HG02970 (cell line): Measurements from ENCODE around the gene PCBD1.
"Not testable (repeated sequence)": the region's sequence is repeated elsewhere in the genome, so short reads cannot be mapped to it uniquely, and the experiment has no call there.

Experiments
- ATAC-seq: cut with Tn5 transposase; IDR thresholded peaks from one replicate; pipeline ENCODE4 v1.9.1; 2021; ENCODE audit warnings: mild to moderate bottlenecking, moderate library complexity, moderate number of reproducible peaks; ENCODE audit not compliant: unreplicated experiment, low FRiP score

The PCBD1 gene

DNA sequence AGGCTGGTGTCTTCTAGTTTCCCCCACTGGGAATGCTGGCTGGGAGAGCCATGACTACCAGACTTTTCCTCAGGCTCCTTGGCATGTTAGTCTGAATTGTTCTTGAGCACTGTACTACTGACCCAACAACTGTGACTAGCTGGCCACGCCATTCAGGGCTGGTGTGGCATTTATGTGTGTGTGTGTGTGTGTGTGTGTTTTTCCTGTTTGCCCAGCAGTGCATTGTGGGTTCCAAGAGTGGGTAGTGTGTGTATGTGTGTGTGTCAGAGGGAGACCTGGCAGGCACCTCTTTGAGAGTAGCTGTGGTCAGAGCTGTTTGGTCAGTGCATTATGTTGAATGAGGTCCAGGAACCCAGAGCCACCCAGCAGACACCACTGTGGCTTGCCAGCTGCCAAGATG is 9.2 kb downstream of the PCBD1 start:
- no peak for ATAC-seq

DNA sequence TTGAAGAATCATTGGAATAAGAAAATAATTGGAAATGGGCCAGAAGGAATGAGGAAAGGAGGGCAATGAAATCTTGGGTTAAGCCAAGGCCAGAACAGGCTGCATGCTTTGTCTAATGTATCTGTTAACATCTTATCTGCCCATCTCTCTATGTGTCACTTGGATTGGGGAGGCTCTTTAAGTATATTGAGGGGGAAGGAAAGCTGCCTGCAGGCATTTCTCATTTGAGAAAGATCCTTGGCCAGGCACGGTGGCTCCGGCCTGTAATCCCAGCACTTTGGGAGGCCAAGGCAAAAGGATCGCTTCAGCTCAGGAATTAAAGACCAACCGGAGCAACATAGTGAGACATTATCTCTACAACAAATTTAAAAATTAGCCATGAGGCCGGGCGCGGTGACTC is 14.3 kb downstream of the PCBD1 start:
- no peak for ATAC-seq

DNA sequence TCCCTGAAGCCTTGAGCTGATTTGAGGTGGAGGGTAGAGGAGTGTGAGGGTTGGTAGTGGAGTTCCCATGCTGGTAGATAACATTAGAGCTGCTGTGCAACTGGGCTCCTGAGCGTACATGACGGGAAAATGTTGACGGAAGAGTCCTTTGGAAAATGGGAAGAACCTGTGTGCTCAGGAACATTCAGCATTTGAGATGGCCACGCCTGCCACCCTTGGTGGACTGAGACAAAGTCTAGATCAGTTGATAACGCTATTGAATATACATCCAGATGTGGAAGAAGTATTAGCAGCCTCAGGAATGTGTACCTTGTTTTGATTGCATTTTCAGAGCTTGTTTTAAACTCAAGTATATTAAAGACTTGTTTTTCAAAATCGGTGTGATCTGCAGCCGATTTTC is 16.1 kb downstream of the PCBD1 start:
- no peak for ATAC-seq

DNA sequence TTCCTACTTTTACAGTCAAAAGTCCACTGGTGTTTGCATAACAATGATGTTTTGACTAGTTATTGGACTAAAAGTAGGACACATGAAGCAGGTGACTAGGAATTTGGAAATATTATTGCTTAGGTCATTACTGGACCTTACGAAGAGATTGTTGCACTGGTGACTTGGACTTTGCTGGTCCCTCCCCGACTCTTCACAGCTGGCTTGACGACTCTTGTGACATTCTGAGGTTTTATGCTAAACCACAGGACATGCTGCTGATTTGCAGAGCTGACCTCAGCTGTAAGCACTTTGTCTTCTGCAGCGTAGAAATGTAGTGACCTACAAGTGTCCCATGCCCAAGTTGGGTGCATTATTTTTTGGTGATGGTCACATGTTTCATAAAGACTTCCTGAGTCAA is 21.9 kb downstream of the PCBD1 start:
- ATAC-seq: no peak

DNA sequence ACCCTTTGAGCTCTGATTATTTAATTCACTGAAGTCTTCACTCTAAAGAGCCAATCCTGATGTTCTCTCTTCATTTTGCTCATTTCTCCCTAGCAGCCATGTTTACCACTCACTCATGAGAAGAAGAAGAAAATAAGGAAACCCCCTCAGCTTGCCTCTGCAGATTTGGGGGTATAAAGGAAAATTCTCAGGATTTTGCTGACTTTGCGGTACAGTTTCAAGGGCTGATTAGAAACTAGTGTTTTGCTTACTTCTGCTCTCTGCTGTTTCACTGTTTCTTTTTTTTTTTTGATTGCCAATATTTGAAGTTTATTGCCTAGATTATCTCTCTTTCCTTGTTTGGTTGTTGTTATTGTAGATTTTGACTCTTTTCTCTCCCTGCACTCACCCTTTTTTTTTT is 23.4 kb downstream of the PCBD1 start:
- no peak for ATAC-seq

DNA sequence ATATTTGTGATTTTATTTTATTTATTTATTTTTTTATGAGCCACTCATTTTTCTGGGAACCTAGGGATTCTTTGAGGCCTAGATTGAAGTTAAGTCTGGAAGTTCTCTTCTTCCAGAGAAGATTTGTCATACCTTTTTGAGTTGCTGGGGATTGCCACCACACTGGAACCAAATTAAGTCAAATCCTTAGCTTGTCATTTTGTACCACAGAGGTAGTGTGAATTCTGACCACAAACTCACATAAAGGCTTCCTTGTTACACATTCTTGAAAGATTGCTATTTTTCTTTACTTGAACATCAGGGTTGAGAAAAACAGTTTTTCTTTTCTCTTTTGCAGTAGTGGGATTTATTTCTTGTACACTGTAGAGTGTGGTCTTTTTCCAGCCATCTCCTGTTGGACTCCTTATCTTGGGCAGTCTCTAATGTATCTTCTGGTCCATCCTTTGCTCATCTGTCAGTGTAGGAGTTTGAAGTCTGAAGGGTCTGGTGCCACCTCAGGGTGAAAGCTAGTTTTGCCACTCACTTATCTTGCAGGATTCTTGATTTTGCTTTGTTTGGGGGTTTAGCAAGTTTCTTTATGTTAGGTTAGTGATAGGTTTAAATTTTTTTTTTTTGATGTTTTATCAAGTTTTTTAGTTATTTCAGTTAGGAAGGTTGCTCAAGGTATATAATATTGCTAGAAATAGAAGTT is 24.8 kb downstream of the PCBD1 start:
- ATAC-seq: no peak

DNA sequence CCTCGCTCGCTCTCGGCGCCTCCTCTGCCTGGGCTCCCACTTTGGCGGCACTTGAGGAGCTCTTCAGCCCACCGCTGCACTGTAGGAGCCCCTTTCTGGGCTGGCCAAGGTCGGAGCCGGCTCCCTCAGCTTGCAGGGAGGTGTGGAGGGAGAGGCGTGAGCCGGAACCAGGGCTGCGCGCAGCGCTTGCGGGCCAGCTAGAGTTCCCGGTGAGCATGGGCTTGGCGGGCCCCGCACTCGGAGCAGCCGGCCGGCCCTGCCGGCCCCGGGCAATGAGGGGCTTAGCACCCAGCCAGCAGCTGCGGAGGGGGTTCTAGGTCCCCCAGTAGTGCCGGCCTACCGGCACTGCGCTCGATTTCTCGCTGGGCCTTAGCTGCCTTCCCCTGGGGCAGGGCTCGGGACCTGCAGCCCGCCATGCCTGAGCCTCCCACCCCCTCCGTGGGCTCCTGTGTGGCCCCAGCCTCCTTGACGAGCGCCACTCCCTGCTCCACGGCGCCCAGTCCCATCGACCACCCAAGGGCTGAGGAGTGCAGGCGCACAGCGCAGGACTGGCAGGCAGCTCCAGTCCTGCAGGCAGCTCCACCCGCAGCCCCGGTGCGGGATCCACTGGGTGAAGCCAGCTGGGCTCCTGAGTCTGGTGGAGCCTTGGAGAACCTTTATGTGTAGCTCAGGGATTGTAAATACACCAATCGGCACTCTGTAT is 26.7 kb downstream of the PCBD1 start:
- ATAC-seq: not testable (repeated sequence)

DNA sequence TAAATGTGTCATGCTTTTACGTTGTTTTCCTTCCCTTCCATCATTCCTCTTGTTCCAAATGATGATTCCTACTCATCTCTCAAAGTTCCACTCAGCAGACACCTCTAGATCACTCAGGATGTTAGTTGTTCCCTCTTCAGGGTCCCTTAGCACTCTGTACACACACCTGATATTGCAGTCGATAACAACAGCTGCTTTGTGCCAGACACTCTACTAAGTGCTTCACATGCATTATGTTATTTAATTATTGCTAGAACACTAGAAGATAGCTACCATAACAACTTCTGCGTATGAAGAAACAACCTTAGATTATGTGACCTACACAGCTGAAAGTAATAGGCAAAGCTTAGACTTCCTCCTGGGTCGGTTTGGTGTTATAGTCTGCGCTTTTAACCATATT is 29.6 kb downstream of the PCBD1 start:
- ATAC-seq: no peak

DNA sequence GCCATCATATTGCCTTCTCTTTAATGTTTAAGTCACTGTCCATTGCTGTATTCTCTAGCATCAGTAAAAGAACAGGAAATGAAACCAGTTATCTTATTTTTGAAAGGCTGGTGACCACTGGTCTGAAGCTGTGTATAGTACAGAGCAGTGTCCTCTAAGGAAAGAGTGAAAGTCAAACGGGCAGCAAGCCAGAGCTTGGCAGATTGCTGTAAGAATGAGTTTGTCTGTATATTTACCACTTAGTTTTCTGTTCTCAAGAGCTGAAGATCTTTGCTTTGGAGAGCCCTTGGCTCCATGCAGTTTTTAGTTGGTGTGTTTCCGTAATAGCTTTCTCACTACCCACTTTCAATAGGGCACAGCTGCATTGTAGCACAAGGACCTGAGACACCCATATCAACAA is 31.9 kb downstream of the PCBD1 start:
- ATAC-seq: no peak

DNA sequence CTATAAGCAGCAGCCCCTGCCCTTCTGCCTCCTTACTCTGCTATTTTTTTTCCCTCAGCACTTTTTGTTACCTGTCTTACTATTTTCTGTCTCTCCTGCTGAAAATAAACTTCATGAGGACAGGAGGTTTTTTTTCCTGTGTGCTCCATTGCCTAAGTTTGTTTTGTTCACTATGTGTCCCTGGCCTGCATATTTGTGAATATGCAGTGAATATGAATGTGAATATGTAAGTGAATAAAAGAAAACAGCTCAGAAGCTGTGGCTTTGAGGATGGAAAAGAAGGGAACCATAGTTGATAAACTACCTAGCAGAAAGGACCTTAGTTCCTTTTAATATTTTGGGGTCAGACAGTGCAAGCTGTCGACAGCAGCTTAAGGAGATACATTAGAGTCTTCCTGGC is 34.9 kb downstream of the PCBD1 start:
- ATAC-seq: no peak

DNA sequence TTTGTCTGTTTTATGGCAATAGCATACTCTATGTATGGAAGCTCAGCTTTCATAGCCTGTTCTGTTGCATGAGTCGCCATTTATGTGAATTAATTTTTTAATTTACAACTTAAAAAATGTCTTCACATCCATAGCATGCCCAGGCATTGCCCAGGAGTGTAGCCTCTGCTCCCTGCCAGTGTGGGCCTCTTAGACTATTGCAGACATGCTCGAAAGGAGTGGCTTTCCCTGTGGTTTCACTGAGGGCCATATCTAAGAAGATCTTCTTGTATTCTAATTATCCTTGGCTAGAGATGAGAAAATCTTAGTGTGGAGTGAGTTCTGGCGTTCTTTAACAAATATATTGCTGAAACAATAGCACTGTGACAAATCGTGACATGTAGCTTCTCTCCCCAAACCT is 35.3 kb downstream of the PCBD1 start:
- no peak for ATAC-seq

DNA sequence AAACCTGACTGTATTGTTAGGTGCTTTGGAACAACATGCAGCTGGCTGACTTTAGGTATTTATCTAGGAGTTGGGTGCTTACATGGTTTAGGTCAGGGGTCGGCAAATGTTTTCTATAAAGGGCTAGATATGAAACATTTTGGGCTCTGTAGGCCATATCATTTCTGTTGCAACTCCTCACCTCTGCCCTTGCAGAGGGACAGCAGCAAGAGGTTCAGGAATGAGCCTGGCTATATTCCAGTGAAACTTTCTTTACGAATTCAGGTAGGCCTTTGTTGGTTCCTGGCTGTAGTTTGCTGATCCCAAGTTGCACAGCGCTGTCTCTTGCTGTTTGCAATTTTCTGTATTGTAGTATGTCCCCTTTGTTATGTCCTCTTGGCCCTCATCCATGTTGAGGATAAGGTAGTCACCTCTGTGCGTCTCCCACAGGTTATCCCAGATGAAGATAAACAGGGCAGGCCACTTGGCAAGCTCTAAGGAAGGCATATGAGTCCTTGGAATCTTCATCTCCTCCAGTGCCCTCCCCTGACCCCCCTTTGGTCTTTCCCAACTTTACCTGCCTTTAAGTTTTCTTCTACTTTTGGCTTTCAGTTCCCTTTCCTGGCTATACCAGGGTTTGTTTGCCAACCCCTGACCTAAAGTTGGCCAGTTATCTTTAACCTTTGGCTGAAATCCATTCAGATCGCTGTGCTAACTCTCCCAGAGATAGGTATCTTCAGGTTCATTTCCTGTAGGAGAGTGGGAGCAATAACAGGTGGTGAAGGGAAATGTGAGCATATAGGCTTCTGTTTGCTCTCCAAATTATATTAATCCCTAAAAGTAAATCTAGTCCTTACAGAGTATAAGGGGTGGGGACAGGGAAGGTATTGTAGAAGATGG is 36.5 kb downstream of the PCBD1 start:
- ATAC-seq: no peak

DNA sequence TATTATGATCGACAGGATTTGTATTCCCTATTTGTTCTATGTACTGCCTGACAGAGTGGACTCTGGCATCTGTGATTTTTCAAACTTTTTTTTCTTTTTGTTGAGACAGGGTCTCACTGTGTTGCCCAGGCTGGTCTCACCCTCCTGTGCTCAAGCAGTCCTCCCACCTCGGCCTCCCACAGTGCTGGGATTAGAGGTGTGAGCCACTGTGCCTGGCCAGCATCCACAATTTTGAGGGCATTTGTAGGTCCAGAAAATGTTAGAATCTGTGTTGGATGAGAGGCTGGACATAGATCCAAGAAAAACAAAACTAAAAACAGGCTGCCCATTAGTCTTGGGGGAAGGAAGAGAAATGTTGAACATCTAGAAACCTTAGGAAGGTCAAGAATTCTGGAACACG is 38.3 kb downstream of the PCBD1 start:
- no peak for ATAC-seq

DNA sequence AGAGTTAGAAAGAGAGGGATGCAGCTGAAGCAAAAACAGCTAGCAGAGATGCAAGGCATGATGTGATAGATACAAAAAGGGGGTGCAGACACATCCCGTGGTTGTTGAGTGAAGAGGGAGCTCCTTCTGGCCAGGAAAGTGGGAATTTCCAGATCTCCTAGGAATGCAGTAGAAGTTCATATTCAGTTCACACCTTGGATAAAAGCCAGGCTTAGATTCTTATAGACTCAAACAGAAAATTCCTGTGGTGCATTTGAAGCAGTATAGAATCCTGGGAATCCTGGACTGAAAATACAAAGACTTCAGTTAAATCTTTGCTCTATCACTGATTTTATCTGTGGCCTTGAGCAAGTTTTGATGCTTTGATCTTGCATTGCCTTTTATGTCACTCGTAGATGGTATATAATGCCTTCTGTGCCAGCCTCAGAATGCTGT is 38.8 kb downstream of the PCBD1 start:
- no peak for ATAC-seq

DNA sequence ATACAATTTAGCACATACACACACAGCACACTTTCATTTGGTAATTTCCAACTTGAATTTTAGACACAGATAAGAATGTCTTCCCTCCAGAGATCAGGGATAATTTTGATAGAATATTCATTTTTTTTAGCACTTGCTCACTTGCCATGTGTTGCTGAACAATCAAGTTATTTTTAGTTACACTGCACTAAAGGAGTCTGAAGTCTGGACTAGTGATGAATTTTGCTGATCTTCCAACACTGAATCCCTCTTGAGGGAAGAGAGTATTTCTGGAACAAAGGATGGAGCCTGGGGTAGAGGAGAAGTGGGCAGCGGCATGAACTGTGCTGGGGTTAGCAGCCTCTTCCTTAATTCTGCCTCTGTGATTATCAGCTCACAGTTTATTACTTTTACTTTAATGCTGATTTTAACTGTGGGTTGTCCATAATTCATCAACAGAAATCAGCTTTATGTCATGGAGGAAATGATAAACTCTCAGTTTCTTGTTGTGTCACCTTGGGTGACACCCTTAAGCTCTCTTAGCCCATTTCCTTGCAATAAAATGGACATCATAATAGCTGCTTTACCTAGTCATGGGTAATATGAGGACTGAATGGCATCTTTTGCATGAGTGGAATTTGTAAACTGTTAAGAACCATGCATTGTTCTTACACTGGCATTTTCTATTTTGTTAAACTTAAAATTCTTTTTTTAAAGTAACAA is 40.6 kb downstream of the PCBD1 start:
- no peak for ATAC-seq

DNA sequence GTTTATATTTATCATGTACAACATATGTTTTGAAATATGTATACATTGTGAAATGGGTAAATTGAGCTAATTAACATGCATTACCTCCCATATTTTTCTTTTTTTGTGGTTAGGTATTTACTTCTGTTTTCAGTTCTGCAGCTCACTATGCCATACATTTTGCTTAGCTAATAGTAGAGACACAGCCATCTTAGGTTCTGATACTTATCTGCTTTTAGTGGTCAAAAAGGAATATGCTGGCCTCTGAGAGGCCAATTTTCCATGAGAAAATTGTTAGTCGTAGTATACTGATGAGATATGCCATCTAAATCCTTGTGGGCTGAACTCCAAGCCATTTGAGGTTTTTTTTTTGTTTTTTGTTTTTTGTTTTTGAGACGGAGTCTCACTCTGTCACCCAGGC is 41.6 kb downstream of the PCBD1 start:
- ATAC-seq: no peak

DNA sequence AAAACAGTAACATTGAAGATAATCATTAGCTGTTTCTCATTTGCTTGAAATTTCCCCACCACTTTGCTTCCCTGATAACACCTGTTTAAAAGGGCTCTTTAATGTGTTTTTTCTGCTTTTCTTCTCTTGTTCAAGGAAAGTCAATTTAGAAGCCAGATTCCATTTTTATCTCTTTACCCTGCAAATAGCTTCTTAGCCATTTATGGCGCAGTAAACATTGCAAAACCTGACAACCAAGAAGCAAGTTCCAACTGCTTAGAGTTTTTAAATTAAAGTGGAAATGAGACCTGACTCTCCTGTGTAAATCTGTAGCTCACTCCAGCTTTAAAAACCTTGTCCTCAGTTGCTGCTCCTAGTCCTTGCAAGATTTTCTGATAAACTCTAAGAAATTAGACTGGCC is 42.5 kb downstream of the PCBD1 start:
- ATAC-seq: no peak

DNA sequence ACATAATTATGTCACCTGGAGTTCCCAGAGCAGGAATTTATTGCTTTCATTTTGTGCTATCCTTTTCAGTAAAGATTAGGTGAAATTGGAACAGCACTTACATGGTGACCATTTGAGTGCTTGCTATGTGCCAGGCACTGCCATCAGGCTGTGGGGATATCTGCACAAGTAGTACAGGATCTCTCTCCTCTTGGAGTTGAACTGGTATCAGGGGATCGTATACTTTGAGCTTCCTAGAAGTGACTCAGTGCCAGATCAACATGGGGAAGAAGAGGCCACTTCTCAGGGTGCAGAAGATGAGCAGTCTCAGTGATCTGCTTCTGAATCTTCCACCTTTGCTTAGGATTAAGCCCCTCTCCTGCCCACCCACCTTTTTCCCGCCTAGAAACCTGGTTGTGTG is 43.1 kb downstream of the PCBD1 start:
- no peak for ATAC-seq

DNA sequence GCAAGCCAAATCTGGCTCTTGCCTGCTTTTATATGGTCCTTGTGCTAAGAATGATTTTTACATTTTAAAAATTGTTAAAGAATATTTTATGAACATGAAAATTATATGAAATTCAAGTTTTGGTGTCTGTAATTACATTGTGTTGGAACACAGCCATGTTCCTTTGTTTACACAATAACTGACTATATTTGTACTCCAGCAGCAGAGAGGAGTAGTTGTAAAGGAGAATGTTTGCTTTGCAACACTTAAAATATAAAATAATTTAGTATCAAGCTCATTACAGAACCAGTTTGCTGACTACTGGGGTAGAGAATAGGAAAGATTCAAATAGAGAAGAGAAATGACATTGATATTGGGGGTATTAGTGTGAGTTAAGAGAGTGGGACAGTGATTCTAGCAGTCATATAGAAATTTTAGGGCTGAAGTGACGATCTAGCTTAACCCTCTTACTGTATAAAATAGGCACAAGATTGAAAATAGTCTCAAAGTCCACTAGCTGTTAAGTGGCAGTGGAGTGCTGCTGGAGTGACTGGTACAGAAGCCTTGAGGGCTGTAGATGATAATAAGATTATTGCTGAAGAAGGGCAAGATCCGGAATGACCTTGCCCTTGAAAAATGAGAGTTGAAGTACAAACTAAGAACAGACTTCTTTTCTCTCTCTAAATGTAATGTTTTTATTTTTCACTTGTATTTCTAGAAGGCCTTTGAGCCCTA is 44.4 kb downstream of the PCBD1 start:
- ATAC-seq: no peak

DNA sequence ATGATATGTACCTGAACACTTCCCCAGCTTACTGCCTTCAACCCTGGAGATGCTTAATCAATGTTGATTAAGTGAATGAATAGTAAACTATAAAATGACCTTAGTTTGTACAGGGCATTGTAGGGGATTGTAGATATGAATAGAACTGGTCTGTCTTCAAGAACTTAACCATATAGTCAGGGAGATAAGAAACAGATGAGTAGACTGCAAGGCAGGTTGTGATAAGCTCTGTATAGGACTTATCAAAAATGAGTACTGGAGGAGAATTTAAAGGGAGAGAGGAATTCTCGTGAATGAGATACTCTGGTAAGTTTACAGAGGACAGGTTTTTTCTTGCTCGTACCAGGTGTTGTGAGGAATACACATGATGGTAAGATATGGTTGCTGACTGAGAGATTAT is 45.0 kb downstream of the PCBD1 start:
- ATAC-seq: no peak
